Measurements from ENCODE around the gene FOXC1. TPM values are rescaled to one million over a fixed set of nuclear protein-coding genes. Genes with fewer than 3 reads are reported as not detected.

FOXC1 gene
- total RNA-seq, 1 experiment from 2014 or later, result 16.5 TPM

DNA sequence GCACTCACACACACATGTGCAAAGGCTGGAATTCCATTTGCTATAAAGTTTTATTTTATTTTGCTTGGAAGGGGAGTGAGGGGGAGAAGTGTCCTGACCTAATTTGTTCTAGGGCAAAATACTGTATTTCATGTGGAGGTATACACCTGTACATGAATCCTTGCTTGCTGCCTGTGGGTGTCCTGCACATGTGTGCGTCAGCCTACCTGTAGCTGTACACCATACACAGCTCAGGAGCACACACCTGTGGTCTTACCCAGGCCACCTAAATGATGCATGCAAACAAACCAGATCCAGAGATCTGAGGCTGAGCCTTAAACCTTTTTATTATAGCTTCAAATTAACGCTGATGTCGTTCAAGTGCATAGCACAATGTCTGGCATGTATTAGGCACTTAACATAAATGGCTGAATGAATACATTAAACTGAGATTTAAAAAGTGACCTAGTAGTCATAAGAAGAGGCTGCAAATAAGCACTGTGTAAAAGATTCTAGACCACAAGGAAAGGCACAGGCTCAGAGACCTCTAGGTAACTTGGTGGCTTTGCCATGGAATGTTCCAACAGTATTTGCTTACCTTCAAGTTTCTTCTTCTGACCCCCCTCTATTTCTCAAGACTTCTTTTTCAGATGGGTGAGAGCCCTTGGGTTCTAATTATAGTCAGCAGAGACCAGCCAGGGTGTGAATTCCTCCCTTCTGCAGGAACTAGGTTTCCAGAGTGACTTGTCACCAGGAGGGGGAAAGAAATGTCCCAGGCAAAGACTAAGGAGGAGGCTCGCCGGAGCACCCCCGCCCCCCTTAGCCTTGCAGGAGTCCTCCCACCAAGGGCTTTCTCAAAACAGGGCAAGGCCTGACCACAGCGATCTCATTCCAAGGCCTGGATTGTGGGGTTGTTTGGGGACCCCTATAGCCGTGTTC lies 13.4 kb downstream of the FOXC1 start:
- DNase-seq, result no peak
- TF ChIP-seq, protein P1, sequence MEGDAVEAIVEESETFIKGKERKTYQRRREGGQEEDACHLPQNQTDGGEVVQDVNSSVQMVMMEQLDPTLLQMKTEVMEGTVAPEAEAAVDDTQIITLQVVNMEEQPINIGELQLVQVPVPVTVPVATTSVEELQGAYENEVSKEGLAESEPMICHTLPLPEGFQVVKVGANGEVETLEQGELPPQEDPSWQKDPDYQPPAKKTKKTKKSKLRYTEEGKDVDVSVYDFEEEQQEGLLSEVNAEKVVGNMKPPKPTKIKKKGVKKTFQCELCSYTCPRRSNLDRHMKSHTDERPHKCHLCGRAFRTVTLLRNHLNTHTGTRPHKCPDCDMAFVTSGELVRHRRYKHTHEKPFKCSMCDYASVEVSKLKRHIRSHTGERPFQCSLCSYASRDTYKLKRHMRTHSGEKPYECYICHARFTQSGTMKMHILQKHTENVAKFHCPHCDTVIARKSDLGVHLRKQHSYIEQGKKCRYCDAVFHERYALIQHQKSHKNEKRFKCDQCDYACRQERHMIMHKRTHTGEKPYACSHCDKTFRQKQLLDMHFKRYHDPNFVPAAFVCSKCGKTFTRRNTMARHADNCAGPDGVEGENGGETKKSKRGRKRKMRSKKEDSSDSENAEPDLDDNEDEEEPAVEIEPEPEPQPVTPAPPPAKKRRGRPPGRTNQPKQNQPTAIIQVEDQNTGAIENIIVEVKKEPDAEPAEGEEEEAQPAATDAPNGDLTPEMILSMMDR (IDR thresholded peaks at IDR 0.05; ENCODE audit: unreplicated experiment), result no peak
- H3K4me1 Mint-ChIP-seq (ENCODE audit: low read depth, unreplicated experiment), result no peaks in the 10 kb centered on the region
- no TSS peak for BruUV-seq (replicated peaks)
- no peak overlapping the region for H3K27ac Mint-ChIP-seq (ENCODE audit: unreplicated experiment)
- CTCF ChIA-PET, result no interaction called here
- no peaks in the 10 kb centered on the region for H3K36me3 Mint-ChIP-seq (ENCODE audit: insufficient read depth, unreplicated experiment)
- H3K9me3 Mint-ChIP-seq (ENCODE audit: low read depth, unreplicated experiment), result no peaks in the 10 kb centered on the region
- intact Hi-C loops (cut with micrococcal nuclease; ENCODE audit: unreplicated experiment), result no loop called here
- H3K4me3 Mint-ChIP-seq (ENCODE audit: low read depth, unreplicated experiment), result no peak overlapping the region
- H3K27me3 Mint-ChIP-seq (ENCODE audit: unreplicated experiment), result no peaks in the 10 kb centered on the region

- intact Hi-C loops (cut with micrococcal nuclease; ENCODE audit: unreplicated experiment), result no loop called here
- H3K4me1 Mint-ChIP-seq (ENCODE audit: low read depth, unreplicated experiment), result no peaks in the 10 kb centered on the region
- CTCF ChIA-PET, result no interaction called here
- no peak for DNase-seq
- H3K36me3 Mint-ChIP-seq (ENCODE audit: insufficient read depth, unreplicated experiment), result no peaks in the 10 kb centered on the region
- TSS peak; percentile 52 for BruUV-seq (replicated peaks)
- no peaks in the 10 kb centered on the region for H3K27me3 Mint-ChIP-seq (ENCODE audit: unreplicated experiment)
- no peak overlapping the region for H3K4me3 Mint-ChIP-seq (ENCODE audit: low read depth, unreplicated experiment)
- H3K27ac Mint-ChIP-seq (ENCODE audit: unreplicated experiment), result no peak overlapping the region
- no peaks in the 10 kb centered on the region for H3K9me3 Mint-ChIP-seq (ENCODE audit: low read depth, unreplicated experiment)
- TF ChIP-seq, protein P1 (IDR thresholded peaks at IDR 0.05; ENCODE audit: unreplicated experiment), result no peak
Observed at GRCh38 chr6:1623769-1624057, 14.0 kb downstream of the FOXC1 start.

DNA sequence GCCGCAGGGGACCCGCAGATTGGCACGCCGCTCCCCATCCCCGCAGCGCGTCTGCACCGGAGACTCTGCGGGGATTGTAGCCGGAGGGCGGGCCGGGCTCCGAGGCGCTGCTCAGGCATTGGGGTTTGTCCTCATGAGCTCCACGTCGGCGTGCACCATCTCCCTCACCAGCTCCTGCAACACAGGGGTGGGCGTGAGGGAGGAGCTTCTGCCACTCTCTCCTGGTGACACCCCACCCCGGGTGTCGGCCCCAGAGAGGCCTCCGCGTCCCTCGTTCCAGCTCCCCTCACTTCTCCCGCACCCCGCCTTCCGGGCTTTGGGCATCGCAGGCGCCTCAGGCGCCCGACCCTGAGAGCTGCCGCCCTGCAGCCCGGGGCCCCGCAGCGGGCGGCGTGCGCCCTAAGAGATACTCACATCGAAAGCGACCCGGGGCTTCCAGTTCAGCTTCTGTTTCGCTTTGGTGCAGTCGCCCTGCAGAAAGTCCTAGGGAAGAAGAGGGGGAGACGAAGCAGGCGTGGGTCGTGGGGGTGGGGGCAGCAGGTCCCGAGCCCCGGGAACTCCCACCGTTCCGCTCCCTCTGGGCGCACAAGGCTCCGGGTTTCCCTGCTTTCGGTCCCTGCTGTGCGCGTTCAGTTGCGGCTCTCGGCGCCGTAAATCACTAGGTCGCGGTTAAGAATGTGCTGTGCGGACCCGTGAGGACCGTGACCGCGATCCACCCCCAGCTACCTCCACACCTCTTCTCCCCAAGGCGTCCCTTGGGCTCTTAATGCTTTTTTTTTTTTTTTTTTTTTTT lies 14.5 kb downstream of the FOXC1 start:
- no peaks in the 10 kb centered on the region for H3K9me3 Mint-ChIP-seq (ENCODE audit: low read depth, unreplicated experiment)
- H3K36me3 Mint-ChIP-seq (ENCODE audit: insufficient read depth, unreplicated experiment), result no peaks in the 10 kb centered on the region
- BruUV-seq (replicated peaks), result no TSS peak
- H3K27me3 Mint-ChIP-seq (ENCODE audit: unreplicated experiment), result no peaks in the 10 kb centered on the region
- CTCF ChIA-PET, result no interaction called here
- intact Hi-C loops (cut with micrococcal nuclease; ENCODE audit: unreplicated experiment), result no loop called here
- H3K4me3 Mint-ChIP-seq (ENCODE audit: low read depth, unreplicated experiment), result no peak overlapping the region
- no peak overlapping the region for H3K27ac Mint-ChIP-seq (ENCODE audit: unreplicated experiment)
- no peak for DNase-seq
- TF ChIP-seq, protein P1 (IDR thresholded peaks at IDR 0.05; ENCODE audit: unreplicated experiment), result no peak
- no peaks in the 10 kb centered on the region for H3K4me1 Mint-ChIP-seq (ENCODE audit: low read depth, unreplicated experiment)

- no peak for DNase-seq
- no TSS peak for BruUV-seq (replicated peaks)
- Mint-ChIP-seq H3K4me1 (ENCODE audit: low read depth, unreplicated experiment) (no peaks in the 10 kb centered on the region), H3K27me3 (ENCODE audit: unreplicated experiment) (no peaks in the 10 kb centered on the region), H3K36me3 (ENCODE audit: insufficient read depth, unreplicated experiment) (peaks cover under 1% of the 10 kb centered on the region), H3K9me3 (ENCODE audit: low read depth, unreplicated experiment) (no peaks in the 10 kb centered on the region), H3K27ac (ENCODE audit: unreplicated experiment) (no peak overlapping the region), H3K4me3 (ENCODE audit: low read depth, unreplicated experiment) (no peak overlapping the region)
- intact Hi-C loops (cut with micrococcal nuclease; ENCODE audit: unreplicated experiment), result no loop called here
- TF ChIP-seq, protein P1 (IDR thresholded peaks at IDR 0.05; ENCODE audit: unreplicated experiment), result no peak
- CTCF ChIA-PET, result no interaction called here
Observed at GRCh38 chr6:1624851-1625781, 15.4 kb downstream of the FOXC1 start.
